HEK293T (cell line): ENCODE data around the gene NPHP4.

Experiments used
- CTCF ChIA-PET: fragments of 350-600 bp; formaldehyde crosslinking; extraction: SDS; loops from one replicate; lab custom pipeline; 2021; ENCODE audit warnings: antibody characterized with exemption, inconsistent platforms; lab: Yijun Ruan, JAX
- POLR2A ChIA-PET: fragments of 350-600 bp; formaldehyde crosslinking; extraction: SDS; loops from one replicate; lab custom pipeline; 2020; ENCODE audit warnings: antibody characterized with exemption, inconsistent platforms; lab: Yijun Ruan, JAX
- DNase-seq: peaks from one replicate; pipeline ENCODE4 v3.0.0; 2012; ENCODE audit warnings: mixed read lengths; ENCODE audit errors: extremely low spot score
- ARNT ChIP-seq: fragments of 450-650 bp; IDR thresholded peaks from 2 replicates; pipeline ENCODE4 v1.6.1; 2017; ENCODE audit warnings: mild to moderate bottlenecking
- BHLHE40 ChIP-seq: fragments of 450-650 bp; IDR thresholded peaks from 2 replicates; pipeline ENCODE4 v1.6.1; 2016; ENCODE audit warnings: mild to moderate bottlenecking, moderate library complexity, borderline replicate concordance
- CTBP1 ChIP-seq: fragments of 450-650 bp; IDR thresholded peaks from 2 replicates; pipeline ENCODE4 v1.6.1; 2016; ENCODE audit warnings: borderline replicate concordance
- ELF4 ChIP-seq: fragments of 450-650 bp; IDR thresholded peaks from 2 replicates; pipeline ENCODE4 v1.6.1; 2017; ENCODE audit warnings: antibody characterized with exemption
- FOXA1 ChIP-seq: fragments of 450-650 bp; IDR thresholded peaks from 2 replicates; pipeline ENCODE4 v1.6.1; 2016; ENCODE audit warnings: mild to moderate bottlenecking
- FOXK2 ChIP-seq: fragments of 450-650 bp; IDR thresholded peaks from 2 replicates; pipeline ENCODE4 v1.6.1; 2016; ENCODE audit warnings: mild to moderate bottlenecking
- FOXM1 ChIP-seq: fragments of 450-650 bp; IDR thresholded peaks from 2 replicates; pipeline ENCODE4 v1.6.1; 2017; ENCODE audit warnings: mild to moderate bottlenecking, borderline replicate concordance
- HDGF ChIP-seq: fragments of 450-650 bp; IDR thresholded peaks from 2 replicates; pipeline ENCODE4 v1.6.1; 2017; ENCODE audit warnings: antibody characterized with exemption, borderline replicate concordance
- L3MBTL2 ChIP-seq: fragments of 450-650 bp; conservative IDR thresholded peaks from 2 replicates; pipeline ENCODE4 v1.6.1; 2016; ENCODE audit warnings: mild to moderate bottlenecking
- LEF1 ChIP-seq: fragments of 450-650 bp; IDR thresholded peaks from 2 replicates; pipeline ENCODE4 v1.6.1; 2017; ENCODE audit warnings: mild to moderate bottlenecking, borderline replicate concordance
- NFRKB ChIP-seq: fragments of 450-650 bp; IDR thresholded peaks from 2 replicates; pipeline ENCODE4 v1.6.1; 2016; ENCODE audit warnings: mild to moderate bottlenecking, moderate library complexity
- SP1 ChIP-seq: fragments of 450-650 bp; IDR thresholded peaks from 2 replicates; pipeline ENCODE4 v1.6.1; 2017
- SUZ12 ChIP-seq: fragments of 450-650 bp; IDR thresholded peaks from 2 replicates; pipeline ENCODE4 v1.6.1; 2016; ENCODE audit warnings: mild to moderate bottlenecking
- TARDBP ChIP-seq: fragments of 450-650 bp; IDR thresholded peaks from 2 replicates; pipeline ENCODE4 v1.6.1; 2016
- ZNF384 ChIP-seq: fragments of 450-650 bp; IDR thresholded peaks from 2 replicates; pipeline ENCODE4 v1.6.1; 2016
- TF ChIP-seq, protein P1 (sequence below): fragments of 450-650 bp; IDR thresholded peaks from 2 replicates; pipeline ENCODE4 v1.6.1; 2016

The NPHP4 gene

DNA sequence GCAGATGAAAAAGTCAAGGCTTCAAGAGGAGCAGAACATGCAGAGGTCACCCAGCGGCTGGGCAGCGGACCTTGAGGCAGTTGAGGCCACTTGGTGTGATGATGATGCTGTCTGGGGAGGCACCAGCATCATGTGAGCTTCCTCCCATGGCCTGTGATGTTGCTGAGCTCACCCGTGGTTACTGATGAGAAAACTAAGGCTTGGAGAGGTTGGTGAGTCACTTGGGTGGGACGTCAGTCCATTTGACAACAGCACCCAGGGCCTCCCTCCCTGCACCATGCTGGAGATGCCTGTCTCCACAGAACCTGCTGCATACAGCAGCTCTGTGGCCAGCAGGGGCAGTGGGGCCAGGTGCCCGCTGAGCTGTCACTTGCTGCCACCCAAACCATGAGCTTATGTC is 146.8 kb downstream of the NPHP4 start:
- ChIA-PET POLR2A (interaction anchor here (0.7 kb wide), 1 partner anchor 78 kb away, joined by 3 read pairs; no protein-coding TSS in a partner anchor), CTCF (no interaction called here)
- DNase-seq, result no peak
- no peak for TF ChIP-seq LEF1
- TF ChIP-seq CTBP1, result no peak
- no peak for TF ChIP-seq NFRKB
- TF ChIP-seq ELF4, result no peak
- TF ChIP-seq SUZ12, result no peak
- no peak for TF ChIP-seq ARNT
- TF ChIP-seq SP1, result no peak
- no peak for TF ChIP-seq ZNF384
- no peak for TF ChIP-seq TARDBP
- no peak for TF ChIP-seq BHLHE40
- no peak for TF ChIP-seq L3MBTL2
- TF ChIP-seq HDGF, result no peak
- TF ChIP-seq, protein P1, sequence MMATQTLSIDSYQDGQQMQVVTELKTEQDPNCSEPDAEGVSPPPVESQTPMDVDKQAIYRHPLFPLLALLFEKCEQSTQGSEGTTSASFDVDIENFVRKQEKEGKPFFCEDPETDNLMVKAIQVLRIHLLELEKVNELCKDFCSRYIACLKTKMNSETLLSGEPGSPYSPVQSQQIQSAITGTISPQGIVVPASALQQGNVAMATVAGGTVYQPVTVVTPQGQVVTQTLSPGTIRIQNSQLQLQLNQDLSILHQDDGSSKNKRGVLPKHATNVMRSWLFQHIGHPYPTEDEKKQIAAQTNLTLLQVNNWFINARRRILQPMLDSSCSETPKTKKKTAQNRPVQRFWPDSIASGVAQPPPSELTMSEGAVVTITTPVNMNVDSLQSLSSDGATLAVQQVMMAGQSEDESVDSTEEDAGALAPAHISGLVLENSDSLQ, result no peak
- TF ChIP-seq FOXK2, result no peak
- TF ChIP-seq FOXM1, result no peak

DNA sequence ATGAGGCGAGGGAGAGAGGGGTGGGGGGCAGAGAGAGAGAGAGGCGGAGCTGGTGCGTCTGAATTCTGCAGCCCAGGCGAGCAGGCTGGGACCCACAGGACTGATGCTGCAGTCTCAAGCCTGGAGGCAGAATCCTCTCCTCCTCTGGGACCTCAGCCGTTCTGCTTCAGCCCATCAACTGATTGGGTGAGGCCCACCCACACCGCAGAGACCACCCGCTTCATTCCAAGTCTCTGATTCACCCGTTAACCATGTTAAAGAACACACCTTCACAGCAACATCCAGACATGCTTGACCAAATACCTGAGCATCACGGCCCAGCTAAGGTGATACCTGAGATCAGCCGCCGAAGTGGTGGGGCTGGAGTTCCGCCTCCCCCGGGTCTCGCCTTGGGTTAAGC is 147.8 kb downstream of the NPHP4 start:
- no peak for DNase-seq
- TF ChIP-seq FOXK2, result no peak
- no peak for TF ChIP-seq ARNT
- TF ChIP-seq, protein P1, result no peak
- TF ChIP-seq SP1, result no peak
- TF ChIP-seq L3MBTL2, result no peak
- no peak for TF ChIP-seq CTBP1
- TF ChIP-seq ELF4, result no peak
- no peak for TF ChIP-seq FOXM1
- no peak for TF ChIP-seq HDGF
- TF ChIP-seq NFRKB, result no peak
- TF ChIP-seq LEF1, result no peak
- no peak for TF ChIP-seq ZNF384
- no peak for TF ChIP-seq SUZ12
- TF ChIP-seq TARDBP, result no peak
- TF ChIP-seq FOXA1, result no peak
- TF ChIP-seq BHLHE40, result no peak
- ChIA-PET CTCF (no interaction called here), POLR2A (interaction anchor here (1.0 kb wide), 1 partner anchor 11 kb away, joined by 3 read pairs; no protein-coding TSS in a partner anchor)

DNA sequence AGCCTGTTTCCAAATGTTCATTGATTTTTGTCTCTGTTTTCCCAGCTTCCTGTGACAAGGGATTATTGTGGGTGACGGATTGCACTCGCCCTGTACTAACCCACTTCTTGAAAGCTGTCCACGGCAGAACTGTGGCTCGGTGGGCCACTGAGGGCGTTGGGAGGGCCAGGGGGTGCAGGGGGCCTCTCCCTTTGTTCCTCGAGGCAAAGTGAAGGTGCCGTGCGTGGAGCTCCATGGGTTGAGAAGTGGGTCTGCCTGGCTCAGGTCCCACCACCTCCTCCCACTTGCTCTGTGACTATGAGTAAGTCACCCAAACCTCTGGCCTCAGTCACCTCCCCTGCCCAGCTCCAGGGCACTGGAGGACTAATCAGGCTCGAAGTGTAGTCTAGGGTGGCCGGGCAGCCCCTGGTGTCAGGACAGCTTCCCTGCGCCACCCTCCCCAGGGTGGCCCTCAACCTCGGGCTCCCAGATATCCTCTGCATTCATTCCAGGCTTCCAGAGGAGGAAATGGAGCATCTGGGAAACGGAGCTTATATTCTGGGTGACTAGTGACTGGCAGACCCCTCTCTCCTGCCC is 148.6 kb downstream of the NPHP4 start:
- POLR2A ChIA-PET, result no interaction called here

DNA sequence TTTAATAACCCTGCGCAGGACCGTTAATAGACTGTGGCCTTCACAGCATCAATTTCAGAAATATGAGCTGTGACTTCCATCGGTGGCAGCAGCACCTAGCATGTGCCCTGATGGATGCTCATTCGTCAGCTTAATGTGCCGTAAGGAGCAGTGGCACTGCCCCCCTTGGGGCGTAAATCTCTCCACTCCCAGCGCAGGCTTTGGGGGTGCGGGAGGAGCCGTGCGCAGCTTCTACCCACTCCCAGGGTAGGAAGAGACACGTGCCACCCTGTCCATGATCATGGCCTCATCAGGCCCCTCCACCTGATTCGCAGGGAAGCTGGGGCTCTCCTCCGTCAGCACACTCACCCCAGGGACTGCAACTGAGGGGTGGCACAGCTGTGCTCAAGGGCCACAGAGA is 149.5 kb downstream of the NPHP4 start:
- TF ChIP-seq ARNT, result no peak
- no peak for TF ChIP-seq NFRKB
- no peak for TF ChIP-seq ELF4
- CTCF ChIA-PET, result no interaction called here
- POLR2A ChIA-PET, result no interaction called here
- DNase-seq, result no peak

More for the DNA sequence above, 148.6 kb downstream of the NPHP4 start:
- DNase-seq, result no peak
- TF ChIP-seq ARNT (no peak), FOXK2 (no peak), CTBP1 (no peak), NFRKB (no peak), FOXM1 (no peak), L3MBTL2 (no peak), HDGF (no peak), ELF4 (no peak), TARDBP (no peak), ZNF384 (no peak), LEF1 (no peak), FOXA1 (no peak), SP1 (no peak), SUZ12 (no peak), BHLHE40 (no peak)
- TF ChIP-seq, protein P1, result no peak
- CTCF ChIA-PET, result no interaction called here

DNA sequence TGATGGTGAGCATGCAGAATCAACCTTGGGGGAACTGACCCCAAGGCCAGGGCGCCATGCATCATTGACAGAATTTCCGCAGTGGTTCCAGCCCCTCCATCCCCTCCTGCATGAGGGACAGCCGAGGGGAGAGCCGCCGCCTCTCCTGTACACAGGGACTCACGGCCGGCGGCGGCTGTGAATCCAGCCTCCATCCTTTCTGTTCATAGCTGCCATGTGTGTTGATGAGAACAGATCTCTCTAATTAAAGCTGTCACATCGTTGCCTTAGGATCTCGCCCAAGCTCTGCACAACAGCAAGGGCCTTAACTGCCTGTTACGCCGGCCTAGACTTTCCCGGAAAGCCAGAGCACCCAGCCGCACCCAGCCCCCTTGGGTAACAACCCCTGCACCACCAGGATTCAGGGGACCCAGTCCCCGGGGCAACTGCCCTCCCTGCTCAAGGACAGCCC is 151.6 kb downstream of the NPHP4 start:
- DNase-seq, result no peak
- POLR2A ChIA-PET, result no interaction called here
- no peak for TF ChIP-seq NFRKB
- no peak for TF ChIP-seq TARDBP
- no peak for TF ChIP-seq L3MBTL2
- no peak for TF ChIP-seq FOXK2
- CTCF ChIA-PET, result no interaction called here

DNA sequence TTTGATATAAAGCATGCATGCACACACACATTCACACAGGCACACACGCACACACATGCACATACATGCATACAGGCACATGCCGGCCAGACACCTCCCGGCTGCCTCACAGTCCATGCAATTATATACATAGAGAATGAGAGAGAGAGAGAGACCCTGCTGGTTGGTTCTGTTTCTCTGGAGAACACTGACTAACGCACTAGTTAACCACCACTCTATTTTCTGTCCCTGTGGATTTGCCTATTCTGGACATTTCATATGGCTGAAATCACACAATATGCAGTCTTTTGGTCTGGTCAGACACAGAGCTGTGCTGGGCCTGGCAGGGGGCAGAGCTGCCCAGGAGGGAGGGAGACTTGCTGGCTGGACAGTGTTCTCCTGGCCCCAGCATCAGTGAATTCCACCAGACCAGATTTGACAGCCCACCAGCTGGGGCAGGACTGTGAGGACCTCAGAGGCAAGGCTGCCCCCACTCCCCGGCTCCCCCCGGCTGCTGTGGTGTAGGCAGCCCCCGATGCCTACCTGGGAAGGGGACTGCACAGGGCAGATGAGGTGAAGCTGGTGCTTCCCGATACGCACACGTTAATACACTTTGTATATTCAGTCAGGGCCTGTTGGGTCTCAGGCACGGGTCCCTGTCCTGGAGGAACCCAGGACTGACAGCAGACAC is 152.2 kb downstream of the NPHP4 start:
- TF ChIP-seq ARNT, result no peak
- TF ChIP-seq BHLHE40, result no peak
- TF ChIP-seq, protein P1, result no peak
- no peak for TF ChIP-seq SP1
- TF ChIP-seq TARDBP, result no peak
- no peak for TF ChIP-seq SUZ12
- no peak for TF ChIP-seq FOXA1
- no peak for TF ChIP-seq LEF1
- TF ChIP-seq ELF4, result no peak
- no peak for TF ChIP-seq HDGF
- no peak for TF ChIP-seq L3MBTL2
- CTCF ChIA-PET, result no interaction called here
- no peak for DNase-seq
- POLR2A ChIA-PET, result no interaction called here
